Measurements from ENCODE around the gene FGFR2. TPM values are rescaled to one million over a fixed set of nuclear protein-coding genes. Genes with fewer than 3 reads are reported as not detected.

Gene FGFR2
- total RNA-seq, 2 experiments from 2014 or later = 0.14 to 0.22 TPM

- no peak overlapping the region for H3K27ac Mint-ChIP-seq
- no peak for TF ChIP-seq CTCF (IDR thresholded peaks at IDR 0.05)
Observed at GRCh38 chr10:121615836-121616235, 17.6 kb upstream of the FGFR2 start.

GRCh38 chr10:121615435-121615793, 17.2 kb upstream of the FGFR2 start:
- no peak for DNase-seq
- Mint-ChIP-seq H3K36me3 (ENCODE audit: low read depth) (no peaks in the 10 kb centered on the region), H3K9me3 (peaks cover 2% of the 10 kb centered on the region), H3K4me3 (no peak overlapping the region), H3K4me1 (ENCODE audit: low read depth) (no peaks in the 10 kb centered on the region), H3K27me3 (peaks cover 14% of the 10 kb centered on the region), H3K27ac (no peak overlapping the region)
- ChIA-PET CTCF (no interaction called here), POLR2A (no interaction called here)
- Histone ChIP-seq H3K27ac (ENCODE audit: low read depth in 1 of 2, low read length in 2 of 2) (no peak overlapping the region), H3K27me3 (ENCODE audit: control insufficient read depth in 1 of 2, insufficient read depth in 2 of 2, low read length in 2 of 2) (no peaks in the 10 kb centered on the region), H3K4me3 (ENCODE audit: low read length) (no peak overlapping the region), H3K4me1 (ENCODE audit: insufficient read depth, low read length) (no peaks in the 10 kb centered on the region), H3K9me3 (ENCODE audit: control insufficient read depth in 1 of 2, insufficient read depth in 1 of 2, low read length in 2 of 2) (peaks cover 0 to 22% of the 10 kb centered on the region in 2 experiments), H3K36me3 (ENCODE audit: insufficient read depth, low read length) (no peaks in the 10 kb centered on the region)
- no peak for TF ChIP-seq CTCF (IDR thresholded peaks at IDR 0.05)
- intact Hi-C loops (cut with DNase I, micrococcal nuclease) = no loop called here
- ATAC-seq (ENCODE audit: poor library complexity) = no peak

More at GRCh38 chr10:121615836-121616235, 17.6 kb upstream of the FGFR2 start:
- Histone ChIP-seq H3K9me3 (ENCODE audit: control insufficient read depth in 1 of 2, insufficient read depth in 1 of 2, low read length in 2 of 2) (peaks cover 0 to 25% of the 10 kb centered on the region in 2 experiments), H3K4me1 (ENCODE audit: insufficient read depth, low read length) (no peaks in the 10 kb centered on the region), H3K4me3 (ENCODE audit: low read length) (no peak overlapping the region), H3K36me3 (ENCODE audit: insufficient read depth, low read length) (no peaks in the 10 kb centered on the region), H3K27me3 (ENCODE audit: control insufficient read depth in 1 of 2, insufficient read depth in 2 of 2, low read length in 2 of 2) (no peaks in the 10 kb centered on the region), H3K27ac (ENCODE audit: low read depth in 1 of 2, low read length in 2 of 2) (no peak overlapping the region)
- H3K9me3 Mint-ChIP-seq = peaks cover 2% of the 10 kb centered on the region
- H3K4me1 Mint-ChIP-seq (ENCODE audit: low read depth) = no peaks in the 10 kb centered on the region
- ATAC-seq (ENCODE audit: poor library complexity) (no peak), DNase-seq (no peak)
- peaks cover 11% of the 10 kb centered on the region for H3K27me3 Mint-ChIP-seq
- intact Hi-C loops (cut with DNase I, micrococcal nuclease) = no loop called here
- H3K4me3 Mint-ChIP-seq = no peak overlapping the region
- CTCF ChIA-PET = no interaction called here
- POLR2A ChIA-PET = no interaction called here
- no peaks in the 10 kb centered on the region for H3K36me3 Mint-ChIP-seq (ENCODE audit: low read depth)

- Mint-ChIP-seq H3K36me3 (ENCODE audit: low read depth) (no peaks in the 10 kb centered on the region), H3K9me3 (peaks cover 2% of the 10 kb centered on the region), H3K4me3 (no peak overlapping the region), H3K27ac (no peak overlapping the region), H3K4me1 (ENCODE audit: low read depth) (no peaks in the 10 kb centered on the region), H3K27me3 (peaks cover 20% of the 10 kb centered on the region)
- ATAC-seq (ENCODE audit: poor library complexity) (no peak), DNase-seq (no peak)
- Histone ChIP-seq H3K9me3 (ENCODE audit: control insufficient read depth in 1 of 2, insufficient read depth in 1 of 2, low read length in 2 of 2) (peaks cover 0 to 22% of the 10 kb centered on the region in 2 experiments), H3K4me1 (ENCODE audit: insufficient read depth, low read length) (no peaks in the 10 kb centered on the region), H3K27ac (ENCODE audit: low read depth in 1 of 2, low read length in 2 of 2) (no peak overlapping the region), H3K27me3 (ENCODE audit: control insufficient read depth in 1 of 2, insufficient read depth in 2 of 2, low read length in 2 of 2) (no peaks in the 10 kb centered on the region), H3K36me3 (ENCODE audit: insufficient read depth, low read length) (no peaks in the 10 kb centered on the region), H3K4me3 (ENCODE audit: low read length) (no peak overlapping the region)
- intact Hi-C loops (cut with DNase I, micrococcal nuclease) = no loop called here
- ChIA-PET POLR2A (no interaction called here), CTCF (no interaction called here)
- TF ChIP-seq CTCF (IDR thresholded peaks at IDR 0.05) = no peak
Observed at GRCh38 chr10:121614613-121615434, 16.6 kb upstream of the FGFR2 start.

All from CD4-positive, alpha-beta T cell (primary cell).